GM13977 (cell line): Measurements from ENCODE around the gene MACROD2.

ENCODE experiments used
- DNase-seq: peaks from one replicate; pipeline ENCODE4 v3.0.0; 2012; ENCODE audit warnings: low spot score
- CTCF ChIP-seq: IDR thresholded peaks from 2 replicates; pipeline ENCODE4 v1.5.1; 2012; ENCODE audit warnings: mild to moderate bottlenecking, control low read depth; ENCODE audit not compliant: insufficient read depth; ENCODE audit errors: extremely low read depth, missing control alignments
- in situ Hi-C: fragments of 300-500 bp; cut with MboI; formaldehyde crosslinking; loops from one replicate; pipeline ENCODE4 v1.12.0; 2022; ENCODE audit warnings: low sequenced_read_pairs, low pct_unique_long_range_greater_than_20kb, mixed read lengths, inconsistent platforms; ENCODE audit not compliant: unreplicated experiment

MACROD2 gene

GRCh38 chr20:14576196-14576877 is 581.0 kb downstream of the MACROD2 start:
- DNase-seq: no peak
- no peak for TF ChIP-seq CTCF
- in situ Hi-C loops: no loop called here

DNA sequence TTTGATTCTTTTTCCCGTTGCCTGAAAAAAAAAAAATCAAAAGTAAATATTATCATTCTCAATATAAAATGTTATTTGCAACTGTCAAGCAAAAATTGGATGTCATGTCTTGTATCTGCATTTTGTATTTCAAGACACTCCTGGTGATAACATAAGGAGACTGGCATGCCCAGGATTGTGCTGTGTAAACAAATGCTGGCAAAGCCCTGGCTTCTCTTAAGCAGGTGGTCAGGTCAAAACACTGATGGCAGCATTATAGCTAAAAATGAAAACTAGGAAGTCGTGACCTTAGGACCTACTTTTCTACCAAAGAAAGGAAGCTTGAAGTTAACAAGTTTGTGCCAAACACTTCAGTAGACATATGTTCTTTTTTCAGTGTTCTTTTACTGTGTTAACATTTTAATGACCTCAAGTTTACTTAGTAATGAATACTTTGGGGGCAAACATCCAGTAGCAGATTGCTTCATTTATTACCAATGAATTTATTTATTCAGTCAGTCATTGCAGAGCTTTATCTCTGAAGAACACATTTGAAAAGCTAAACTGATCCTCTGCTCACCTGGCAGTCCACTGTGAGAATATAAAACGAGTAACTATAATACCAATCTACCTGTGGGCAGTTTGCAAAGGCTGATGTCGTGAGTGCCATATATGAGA is 585.2 kb downstream of the MACROD2 start:
- TF ChIP-seq CTCF: no peak
- in situ Hi-C loops: no loop called here
- DNase-seq: no peak

- no peak for DNase-seq
- in situ Hi-C loops: no loop called here
- no peak for TF ChIP-seq CTCF
Observed at GRCh38 chr20:14581731-14582130, 586.4 kb downstream of the MACROD2 start.

DNA sequence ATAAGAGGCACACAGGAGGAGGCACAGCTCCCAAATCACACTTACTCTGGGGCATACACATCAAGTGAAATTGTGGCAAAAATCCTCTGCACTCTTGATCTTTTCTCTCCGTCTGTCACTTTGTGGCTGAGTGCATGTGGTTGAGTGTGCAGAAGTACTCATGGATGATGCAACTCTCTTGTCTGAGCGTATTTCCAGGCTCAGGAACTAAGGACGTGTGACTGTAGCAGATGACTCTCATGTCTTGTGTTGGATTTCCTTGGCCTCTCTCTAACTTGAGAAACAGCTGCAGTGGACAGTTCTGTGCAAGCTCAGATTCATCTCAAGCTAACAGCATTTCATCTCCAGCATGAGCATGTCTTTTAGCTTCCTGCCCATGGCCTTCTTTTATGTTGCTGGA is 587.5 kb downstream of the MACROD2 start:
- in situ Hi-C loops: no loop called here
- DNase-seq: no peak
- no peak for TF ChIP-seq CTCF

DNA sequence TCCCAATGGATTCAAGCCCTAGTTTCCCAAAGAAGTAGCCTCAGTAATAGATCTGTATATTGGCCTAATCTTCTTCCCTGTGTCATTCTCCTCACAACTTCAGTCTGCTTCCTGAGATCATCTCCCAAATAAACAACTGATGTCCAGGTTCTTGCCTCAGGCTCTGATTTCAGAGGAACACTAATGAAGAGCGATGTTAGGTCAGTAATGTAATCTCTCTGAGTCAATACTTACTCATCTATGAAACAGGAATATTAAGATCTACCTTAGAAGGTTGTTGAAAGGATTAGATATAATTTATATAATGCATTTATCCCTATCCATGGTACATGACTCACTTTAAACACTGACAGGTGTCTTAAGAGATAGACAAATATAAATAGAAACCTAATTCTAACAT is 588.1 kb downstream of the MACROD2 start:
- in situ Hi-C loops: no loop called here
- no peak for DNase-seq
- TF ChIP-seq CTCF: no peak

DNA sequence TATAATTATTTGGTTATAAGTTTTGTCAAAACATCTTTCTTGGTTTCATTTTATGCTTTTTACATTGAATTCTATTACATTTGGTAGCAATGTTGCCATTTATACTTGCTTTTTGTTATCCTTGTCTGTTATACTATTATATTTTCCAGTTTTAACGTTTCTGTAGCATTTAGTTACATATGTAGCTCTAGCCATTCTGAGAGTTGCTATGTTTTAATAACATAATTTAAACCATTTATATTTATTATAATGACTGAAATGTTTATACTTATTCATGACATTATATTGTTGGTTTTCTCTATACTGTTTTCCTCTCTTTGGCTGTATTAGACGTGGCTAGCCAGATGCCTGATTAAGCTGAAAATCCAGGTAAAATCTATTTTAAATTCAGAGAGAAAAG is 594.1 kb downstream of the MACROD2 start:
- no peak for TF ChIP-seq CTCF
- no peak for DNase-seq
- in situ Hi-C loops: no loop called here
